Peyer's patch (tissue), 4 donors: ENCODE data around the gene HAUS1.

Source experiments
- CTCF ChIP-seq, 6 experiments: fragments of 450-650 bp in 4 of 6; fragments of 200-600 bp in 2 of 6; sonication (generic) in 1 of 6; IDR thresholded peaks; one replicate each; pipeline ENCODE4 v1.5.1; 2017 to 2019; ENCODE audit warnings: antibody characterized with exemption in 6 of 6, mild to moderate bottlenecking in 3 of 6, moderate library complexity in 1 of 6
- POLR2A ChIP-seq, 2 donors: fragments of 450-650 bp; IDR thresholded peaks; one replicate each; pipeline ENCODE4 v1.5.1; 2017; ENCODE audit warnings: antibody characterized with exemption in 2 of 2, mild to moderate bottlenecking in 2 of 2, moderate library complexity in 2 of 2

- TF ChIP-seq CTCF (IDR thresholded peaks at IDR 0.05) (no peak), POLR2A (IDR thresholded peaks at IDR 0.05) (no peak)
Observed at GRCh38 chr18:46140173-46140572, 36.0 kb downstream of the HAUS1 start.
